Mesenchymal stem cell (in vitro differentiated cells and primary cell): Measurements from ENCODE around the gene TOMM40L.

Experiments
- DNase-seq: peaks from one replicate; pipeline ENCODE4 v3.0.0-alpha.2; 2013
- H2AFZ ChIP-seq: one replicate; pipeline ENCODE4 v1.6.1; 2013; ENCODE audit warnings: low read depth, mild to moderate bottlenecking, control low read depth, inconsistent platforms, low read length, moderate library complexity
- H2AK5ac ChIP-seq: 2 replicates; pipeline ENCODE4 v1.6.1; 2013; ENCODE audit warnings: low read length, moderate library complexity, mild to moderate bottlenecking, inconsistent platforms; ENCODE audit not compliant: severe bottlenecking
- H2BK120ac ChIP-seq: one replicate; pipeline ENCODE4 v1.6.1; 2013; ENCODE audit warnings: low read depth, mild to moderate bottlenecking, inconsistent platforms, low read length, moderate library complexity
- H2BK12ac ChIP-seq, 2 experiments: one replicate each; pipeline ENCODE4 v1.6.1; 2013; ENCODE audit warnings: inconsistent platforms in 2 of 2, low read length in 2 of 2, mild to moderate bottlenecking in 2 of 2, moderate library complexity in 2 of 2, control low read depth in 1 of 2
- H2BK15ac ChIP-seq: one replicate; pipeline ENCODE4 v1.6.1; 2013; ENCODE audit warnings: mild to moderate bottlenecking, low read depth, inconsistent platforms; ENCODE audit not compliant: poor library complexity, severe bottlenecking
- H2BK5ac ChIP-seq: 2 replicates; pipeline ENCODE4 v1.6.1; 2013; ENCODE audit warnings: low read depth, mild to moderate bottlenecking, low read length, control low read depth, inconsistent platforms; ENCODE audit not compliant: poor library complexity, severe bottlenecking
- H3K14ac ChIP-seq, 2 experiments: one replicate each; pipeline ENCODE4 v1.6.1; 2013; ENCODE audit warnings: inconsistent platforms in 2 of 2, low read length in 2 of 2, control low read depth in 1 of 2, mild to moderate bottlenecking in 1 of 2, moderate library complexity in 1 of 2
- H3K18ac ChIP-seq, 2 experiments: one replicate each; pipeline ENCODE4 v1.6.1; 2013; ENCODE audit warnings: inconsistent platforms in 2 of 2, low read length in 2 of 2, control low read depth in 1 of 2, low read depth in 1 of 2, mild to moderate bottlenecking in 1 of 2
- H3K23ac ChIP-seq, 2 experiments: one replicate each; pipeline ENCODE4 v1.6.1; 2013; ENCODE audit warnings: inconsistent platforms in 2 of 2, low read length in 2 of 2, mild to moderate bottlenecking in 2 of 2, moderate library complexity in 2 of 2, control low read depth in 1 of 2
- H3K27ac ChIP-seq: 2 replicates; pipeline ENCODE4 v1.5.1; 2013; ENCODE audit warnings: mild to moderate bottlenecking, moderate library complexity, low read length, control low read depth, inconsistent platforms; ENCODE audit not compliant: poor library complexity, severe bottlenecking
- H3K27me3 ChIP-seq, 2 experiments: 2 replicates each; pipeline versions ENCODE4 v1.6.1 to v1.7.0; 2013; ENCODE audit warnings: low read length in 2 of 2, mild to moderate bottlenecking in 2 of 2, moderate library complexity in 2 of 2, control low read depth in 1 of 2, inconsistent platforms in 1 of 2; ENCODE audit not compliant: control insufficient read depth in 1 of 2, insufficient read depth in 1 of 2
- H3K36me3 ChIP-seq, 2 experiments: 2 replicates each; pipeline versions ENCODE4 v1.6.1 to v1.7.0; 2013; ENCODE audit warnings: low read length in 2 of 2, control low read depth in 1 of 2, inconsistent platforms in 1 of 2, low read depth in 1 of 2, mild to moderate bottlenecking in 1 of 2; ENCODE audit not compliant: insufficient read depth in 2 of 2, control insufficient read depth in 1 of 2
- H3K4ac ChIP-seq, 2 experiments: one replicate each; pipeline ENCODE4 v1.6.1; 2013; ENCODE audit warnings: inconsistent platforms in 2 of 2, low read length in 2 of 2, mild to moderate bottlenecking in 2 of 2, moderate library complexity in 2 of 2, control low read depth in 1 of 2, low read depth in 1 of 2
- H3K4me1 ChIP-seq: 2 replicates; pipeline ENCODE4 v1.6.1; 2013; ENCODE audit warnings: low read depth, low read length, control low read depth; ENCODE audit not compliant: control insufficient read depth, insufficient read depth
- H3K4me2 ChIP-seq: 2 replicates; pipeline ENCODE4 v1.6.1; 2013; ENCODE audit warnings: low read length, mild to moderate bottlenecking, inconsistent platforms; ENCODE audit not compliant: poor library complexity, severe bottlenecking
- H3K4me3 ChIP-seq, 2 experiments: 2 replicates each; pipeline versions ENCODE4 v1.5.1 to v1.7.0; 2013; ENCODE audit warnings: low read length in 2 of 2, mild to moderate bottlenecking in 2 of 2, control low read depth in 1 of 2, low read depth in 1 of 2; ENCODE audit not compliant: insufficient read depth in 1 of 2
- H3K79me1 ChIP-seq: replicated peaks from 2 replicates; pipeline ENCODE4 v1.6.1; 2013; ENCODE audit warnings: mild to moderate bottlenecking, control low read depth, low read length, inconsistent platforms; ENCODE audit not compliant: poor library complexity, severe bottlenecking
- H3K9ac ChIP-seq: 2 replicates; pipeline ENCODE4 v1.7.0; 2013; ENCODE audit warnings: mild to moderate bottlenecking, low read length, moderate library complexity
- H3K9me3 ChIP-seq: 2 replicates; pipeline ENCODE4 v1.7.0; 2013; ENCODE audit warnings: mild to moderate bottlenecking, low read length; ENCODE audit not compliant: control insufficient read depth
- H4K8ac ChIP-seq: one replicate; pipeline ENCODE4 v1.6.1; 2013; ENCODE audit warnings: inconsistent platforms, mild to moderate bottlenecking, low read length, moderate library complexity
- H4K91ac ChIP-seq: one replicate; pipeline ENCODE4 v1.6.1; 2013; ENCODE audit warnings: mild to moderate bottlenecking, low read length, inconsistent platforms
- WGBS: methylation state at CpG from one replicate; pipeline ENCODE4 v1.1.7; 2013; ENCODE audit warnings: mixed read lengths; 5-methylcytosine and 5-hydroxymethylcytosine counted together

Gene TOMM40L

GRCh38 chr1:161197560-161198193, 28.2 kb upstream of the TOMM40L start:
- WGBS: 89% methylated on average over 11 of the region's 11 CpGs

GRCh38 chr1:161198194-161198896, 27.5 kb upstream of the TOMM40L start:
- WGBS: 45% methylated on average over 19 of the region's 20 CpGs
- H3K23ac ChIP-seq: no peak overlapping the region

More at GRCh38 chr1:161197560-161198193, 28.2 kb upstream of the TOMM40L start:
- Histone ChIP-seq H2AFZ (no peak overlapping the region), H3K18ac (peak overlapping the region; percentile 38 to 56), H3K79me1 (peaks cover 2% of the 10 kb centered on the region), H4K8ac (peak overlapping the region; percentile 95), H3K14ac (peak overlapping the region in 1 of 2 experiments; percentile 56), H2BK12ac (peak overlapping the region in 1 of 2 experiments; percentile 57), H3K27me3 (no peaks in the 10 kb centered on the region), H3K4me2 (no peak overlapping the region), H4K91ac (peak overlapping the region; percentile 91), H3K4me3 (peak overlapping the region in 1 of 2 experiments; percentile 84), H2AK5ac (no peak overlapping the region), H3K9ac (peak overlapping the region; percentile 83), H3K23ac (no peak overlapping the region), H3K36me3 (peaks cover 2 to 34% of the 10 kb centered on the region in 2 experiments), H3K9me3 (no peaks in the 10 kb centered on the region), H3K4me1 (peaks cover 10% of the 10 kb centered on the region), H2BK5ac (no peak overlapping the region), H2BK120ac (no peak overlapping the region), H2BK15ac (no peak overlapping the region), H3K27ac (no peak overlapping the region), H3K4ac (peak overlapping the region in 1 of 2 experiments; percentile 66)
- no peak for DNase-seq

GRCh38 chr1:161198897-161199431, 26.9 kb upstream of the TOMM40L start, which contains the start of gene ADAMTS4:
TSS of gene ADAMTS4 (minus strand) at chr1:161199054. CDS start at chr1:161198627, 427 bp downstream.
- Histone ChIP-seq H2BK12ac (peak within 1 kb of the TSS; percentile 23 to 80), H3K9ac (peak within 1 kb of the TSS; percentile 83), H3K14ac (peak within 1 kb of the TSS in 1 of 2 experiments; percentile 72), H3K9me3 (no peaks in the 10 kb centered on the region), H3K23ac (no peak within 1 kb of the TSS), H3K79me1 (peaks cover 7% of the 10 kb centered on the region), H2AK5ac (no peak within 1 kb of the TSS), H3K4ac (peak within 1 kb of the TSS; percentile 52 to 69), H3K27me3 (no peaks in the 10 kb centered on the region), H4K8ac (peak within 1 kb of the TSS; percentile 64), H4K91ac (no peak within 1 kb of the TSS), H3K18ac (peak within 1 kb of the TSS; percentile 47 to 80), H3K4me3 (peak within 1 kb of the TSS in 1 of 2 experiments; percentile 84), H2AFZ (peak within 1 kb of the TSS; percentile 33), H3K27ac (no peak within 1 kb of the TSS), H3K36me3 (peaks cover 4 to 28% of the 10 kb centered on the region in 2 experiments), H3K4me1 (peaks cover 14% of the 10 kb centered on the region), H3K4me2 (peak within 1 kb of the TSS; percentile 36), H2BK5ac (no peak within 1 kb of the TSS), H2BK15ac (peak within 1 kb of the TSS; percentile 87), H2BK120ac (no peak within 1 kb of the TSS)
- no peak for DNase-seq
- 78% methylated on average over 9 of the region's 11 CpGs for WGBS

More at GRCh38 chr1:161198194-161198896, 27.5 kb upstream of the TOMM40L start:
- no peak overlapping the region for H2AK5ac ChIP-seq
- no peak overlapping the region for H4K91ac ChIP-seq
- no peak overlapping the region for H2BK120ac ChIP-seq
- H2BK5ac ChIP-seq: no peak overlapping the region
- H3K27ac ChIP-seq: no peak overlapping the region
- H3K79me1 ChIP-seq: peaks cover 3% of the 10 kb centered on the region
- H3K4me1 ChIP-seq: peaks cover 12% of the 10 kb centered on the region
- DNase-seq: no peak
- H3K9ac ChIP-seq: peak overlapping the region; percentile 83
- peak overlapping the region; percentile 47 to 80 for H3K18ac ChIP-seq
- H3K9me3 ChIP-seq: no peaks in the 10 kb centered on the region
- peak overlapping the region in 1 of 2 experiments; percentile 72 for H3K14ac ChIP-seq
- peak overlapping the region in 1 of 2 experiments; percentile 80 for H2BK12ac ChIP-seq
- peaks cover 2 to 27% of the 10 kb centered on the region in 2 experiments for H3K36me3 ChIP-seq
- no peaks in the 10 kb centered on the region for H3K27me3 ChIP-seq
- peak overlapping the region in 1 of 2 experiments; percentile 84 for H3K4me3 ChIP-seq
- peak overlapping the region; percentile 52 to 69 for H3K4ac ChIP-seq
- peak overlapping the region; percentile 33 for H2AFZ ChIP-seq
- peak overlapping the region; percentile 36 for H3K4me2 ChIP-seq
- peak overlapping the region; percentile 87 for H2BK15ac ChIP-seq
- H4K8ac ChIP-seq: peak overlapping the region; percentile 52
